Hippocampal formation (tissue), 2 donors: ENCODE data around the gene AMOT.
A peak's percentile ranks its signal among the peaks of the same experiment; 100 is the strongest.

Experiments used
- DNase-seq, 2 donors: peaks; one replicate each; lab custom pipeline; 2025; lab: John Stamatoyannopoulos, UW

AMOT gene

GRCh38 chrX:112837531-112837930 is 3.1 kb downstream of the AMOT start:
- DNase-seq, result no peak

- DNase-seq, result no peak
Measured at GRCh38 chrX:112835019-112835418, 5.6 kb downstream of the AMOT start.

GRCh38 chrX:112834031-112834845 is 6.4 kb downstream of the AMOT start:
- no peak for DNase-seq

GRCh38 chrX:112832481-112833095 is 8.0 kb downstream of the AMOT start:
- no peak for DNase-seq

GRCh38 chrX:112830540-112830939 is 10.1 kb downstream of the AMOT start:
- no peak for DNase-seq

GRCh38 chrX:112827292-112827903 is 13.2 kb downstream of the AMOT start:
- no peak for DNase-seq

GRCh38 chrX:112826023-112826422 is 14.6 kb downstream of the AMOT start:
- no peak for DNase-seq

- no peak for DNase-seq
Measured at GRCh38 chrX:112822892-112823291, 17.7 kb downstream of the AMOT start.

GRCh38 chrX:112820364-112821268 is 20.0 kb downstream of the AMOT start:
- no peak for DNase-seq

- DNase-seq, result no peak
Measured at GRCh38 chrX:112819813-112820212, 20.8 kb downstream of the AMOT start.

- DNase-seq, result no peak
Measured at GRCh38 chrX:112819008-112819640, 21.5 kb downstream of the AMOT start.

- DNase-seq, result no peak
Measured at GRCh38 chrX:112818114-112819007, 22.3 kb downstream of the AMOT start.

- no peak for DNase-seq
Measured at GRCh38 chrX:112816908-112817307, 23.7 kb downstream of the AMOT start.

GRCh38 chrX:112814496-112814895 is 26.1 kb downstream of the AMOT start:
- DNase-seq, result no peak

GRCh38 chrX:112812741-112813140 is 27.9 kb downstream of the AMOT start:
- peak in 1 of 2 donors; percentile 1 for DNase-seq

GRCh38 chrX:112808651-112809195 is 31.9 kb downstream of the AMOT start:
- no peak for DNase-seq

GRCh38 chrX:112808007-112808406 is 32.6 kb downstream of the AMOT start:
- DNase-seq, result no peak

- DNase-seq, result peak in 1 of 2 donors; percentile 7
Measured at GRCh38 chrX:112803060-112803459, 37.6 kb downstream of the AMOT start.

- no peak for DNase-seq
Measured at GRCh38 chrX:112802541-112802940, 38.1 kb downstream of the AMOT start.
